ENCODE data around the gene TESK2.

The TESK2 gene

GRCh38 chr1:45437323-45437722 is 53.6 kb downstream of the TESK2 start:
- Histone ChIP-seq H3K27me3 (replicated peaks; ENCODE audit: control insufficient read depth, insufficient read depth, low read length) (no peaks in the 10 kb centered on the region), H3K36me3 (ENCODE audit: control insufficient read depth, insufficient read depth, low read length) (no peaks in the 10 kb centered on the region), H3K4me3 (replicated peaks; ENCODE audit: low read depth, low read length) (no peak overlapping the region)
- TF ChIP-seq CTCF (IDR thresholded peaks at IDR 0.05; ENCODE audit: insufficient read depth, low read length, poor library complexity, severe bottlenecking), result no peak
- no peak for DNase-seq (ENCODE audit: extremely low read depth, insufficient read length)

GRCh38 chr1:45430490-45430889 is 60.5 kb downstream of the TESK2 start:
- DNase-seq (ENCODE audit: extremely low read depth, insufficient read length), result no peak
- H3K36me3 ChIP-seq (ENCODE audit: control insufficient read depth, insufficient read depth, low read length), result no peaks in the 10 kb centered on the region
- no peak overlapping the region for H3K4me3 ChIP-seq (replicated peaks; ENCODE audit: low read depth, low read length)
- TF ChIP-seq CTCF (IDR thresholded peaks at IDR 0.05; ENCODE audit: insufficient read depth, low read length, poor library complexity, severe bottlenecking), result no peak
- H3K27me3 ChIP-seq (replicated peaks; ENCODE audit: control insufficient read depth, insufficient read depth, low read length), result no peaks in the 10 kb centered on the region

GRCh38 chr1:45429561-45430159 is 61.3 kb downstream of the TESK2 start:
- Histone ChIP-seq H3K27me3 (replicated peaks; ENCODE audit: control insufficient read depth, insufficient read depth, low read length) (no peaks in the 10 kb centered on the region), H3K4me3 (replicated peaks; ENCODE audit: low read depth, low read length) (no peak overlapping the region), H3K36me3 (ENCODE audit: control insufficient read depth, insufficient read depth, low read length) (no peaks in the 10 kb centered on the region)
- TF ChIP-seq CTCF (IDR thresholded peaks at IDR 0.05; ENCODE audit: insufficient read depth, low read length, poor library complexity, severe bottlenecking), result no peak
- no peak for DNase-seq (ENCODE audit: extremely low read depth, insufficient read length)

GRCh38 chr1:45423906-45424678 is 66.9 kb downstream of the TESK2 start:
- H3K27me3 ChIP-seq (replicated peaks; ENCODE audit: control insufficient read depth, insufficient read depth, low read length), result no peaks in the 10 kb centered on the region
- no peaks in the 10 kb centered on the region for H3K36me3 ChIP-seq (ENCODE audit: control insufficient read depth, insufficient read depth, low read length)
- no peak for DNase-seq (ENCODE audit: extremely low read depth, insufficient read length)
- no peak for TF ChIP-seq CTCF (IDR thresholded peaks at IDR 0.05; ENCODE audit: insufficient read depth, low read length, poor library complexity, severe bottlenecking)
- no peak overlapping the region for H3K4me3 ChIP-seq (replicated peaks; ENCODE audit: low read depth, low read length)

- no peaks in the 10 kb centered on the region for H3K27me3 ChIP-seq (replicated peaks; ENCODE audit: control insufficient read depth, insufficient read depth, low read length)
- no peaks in the 10 kb centered on the region for H3K36me3 ChIP-seq (ENCODE audit: control insufficient read depth, insufficient read depth, low read length)
- no peak for TF ChIP-seq CTCF (IDR thresholded peaks at IDR 0.05; ENCODE audit: insufficient read depth, low read length, poor library complexity, severe bottlenecking)
- H3K4me3 ChIP-seq (replicated peaks; ENCODE audit: low read depth, low read length), result no peak overlapping the region
- DNase-seq (ENCODE audit: extremely low read depth, insufficient read length), result no peak
Measured at GRCh38 chr1:45421935-45422334, 69.0 kb downstream of the TESK2 start.
